ENCODE data around the gene ASRGL1.

Gene ASRGL1

GRCh38 chr11:62337303-62338181, at the start of gene ASRGL1:
Gene ASRGL1 (plus strand): TSS chr11:62337448. CDS start chr11:62337978, 530 bp downstream.
- TF ChIP-seq CTCF (IDR thresholded peaks at IDR 0.05; ENCODE audit: insufficient read depth, low read depth, low read length, missing control alignments), result no peak
- peak within 1 kb of the TSS; percentile 70 for H3K4me3 ChIP-seq (ENCODE audit: low read depth, low read length)
- peak; percentile 86 for DNase-seq (ENCODE audit: low read depth)

- DNase-seq (ENCODE audit: low read depth), result peak; percentile 17
- no peak overlapping the region for H3K4me3 ChIP-seq (ENCODE audit: low read depth, low read length)
- TF ChIP-seq CTCF (IDR thresholded peaks at IDR 0.05; ENCODE audit: insufficient read depth, low read depth, low read length, missing control alignments), result no peak
These were observed 41.7 kb upstream of the ASRGL1 start for GRCh38 chr11:62295504-62295903.

- no peak for TF ChIP-seq CTCF (IDR thresholded peaks at IDR 0.05; ENCODE audit: insufficient read depth, low read depth, low read length, missing control alignments)
- no peak within 1 kb of the TSS for H3K4me3 ChIP-seq (ENCODE audit: low read depth, low read length)
- DNase-seq (ENCODE audit: low read depth), result no peak
These were observed 38.3 kb upstream of the ASRGL1 start, which contains the start of gene SCGB1D4 for GRCh38 chr11:62298975-62299374. Gene SCGB1D4 (minus strand): TSS chr11:62299075. CDS start chr11:62299010, 65 bp downstream.

- TF ChIP-seq CTCF (IDR thresholded peaks at IDR 0.05; ENCODE audit: insufficient read depth, low read depth, low read length, missing control alignments), result no peak
- peak; percentile 48 for DNase-seq (ENCODE audit: low read depth)
- no peak overlapping the region for H3K4me3 ChIP-seq (ENCODE audit: low read depth, low read length)
These were observed 31.0 kb upstream of the ASRGL1 start for GRCh38 chr11:62306227-62306626.

- no peak overlapping the region for H3K4me3 ChIP-seq (ENCODE audit: low read depth, low read length)
- no peak for TF ChIP-seq CTCF (IDR thresholded peaks at IDR 0.05; ENCODE audit: insufficient read depth, low read depth, low read length, missing control alignments)
- no peak for DNase-seq (ENCODE audit: low read depth)
These were observed 29.3 kb upstream of the ASRGL1 start for GRCh38 chr11:62307950-62308349.

- H3K4me3 ChIP-seq (ENCODE audit: low read depth, low read length), result no peak overlapping the region
- DNase-seq (ENCODE audit: low read depth), result no peak
- TF ChIP-seq CTCF (IDR thresholded peaks at IDR 0.05; ENCODE audit: insufficient read depth, low read depth, low read length, missing control alignments), result no peak
These were observed 27.3 kb upstream of the ASRGL1 start for GRCh38 chr11:62309991-62310390.
